HepG2 (cell line): ENCODE measurements around the gene NPDC1. TPM values are rescaled to one million over a fixed set of nuclear protein-coding genes. Genes with fewer than 3 reads are reported as not detected.

Experiments used
- CREB1 ChIP-seq, 2 experiments: fragments of 450-650 bp in 1 of 2; IDR thresholded peaks; 2 replicates each; pipeline ENCODE4 v1.6.1; 2016 to 2017; ENCODE audit warnings: control low read depth in 1 of 2, mild to moderate bottlenecking in 1 of 2, missing compliant biosample characterization in 1 of 2, missing genetic modification characterization in 1 of 2
- HDAC6 ChIP-seq: fragments of 200-600 bp; sonication (generic); IDR thresholded peaks from 2 replicates; pipeline ENCODE4 v1.7.0; 2017; ENCODE audit warnings: mild to moderate bottlenecking, antibody characterized with exemption, low read length, low read depth
- HNF1A ChIP-seq, 2 experiments: sonication (generic) in 1 of 2; formaldehyde crosslinking in 1 of 2; IDR thresholded peaks; 2 replicates each; pipeline versions ENCODE4 v1.4.0 to v1.6.1; 2016 to 2020; ENCODE audit warnings: borderline replicate concordance in 1 of 2, low read depth in 1 of 2, mild to moderate bottlenecking in 1 of 2, missing genetic modification reagents in 1 of 2
- HNF4G ChIP-seq, 2 experiments: sonication (generic) in 1 of 2; formaldehyde crosslinking in 1 of 2; IDR thresholded peaks; 2 replicates each; pipeline versions ENCODE4 v1.4.0 to v1.6.1; 2011 to 2020; ENCODE audit warnings: borderline replicate concordance in 2 of 2, low read depth in 2 of 2, mild to moderate bottlenecking in 2 of 2, low read length in 1 of 2, missing genetic modification reagents in 1 of 2, moderate library complexity in 1 of 2
- MAZ ChIP-seq, 2 experiments: sonication (generic) in 1 of 2; formaldehyde crosslinking in 1 of 2; IDR thresholded peaks; 2 replicates each; pipeline versions ENCODE4 v1.5.0 to v1.6.1; 2012 to 2020; ENCODE audit warnings: low read depth in 2 of 2, mild to moderate bottlenecking in 2 of 2, borderline replicate concordance in 1 of 2, improper control_type of control experiment in 1 of 2, low read length in 1 of 2, missing genetic modification reagents in 1 of 2, moderate library complexity in 1 of 2
- MIER3 ChIP-seq: IDR thresholded peaks from 2 replicates; pipeline ENCODE4 v1.6.1; 2016; ENCODE audit warnings: missing compliant biosample characterization, borderline replicate concordance
- NFE2L1 ChIP-seq: sonication (generic); formaldehyde crosslinking; IDR thresholded peaks from 2 replicates; pipeline ENCODE4 v1.4.0; 2020; ENCODE audit warnings: missing genetic modification reagents, mild to moderate bottlenecking, borderline replicate concordance
- NR2C2 ChIP-seq: sonication (generic); formaldehyde crosslinking; IDR thresholded peaks from 2 replicates; pipeline ENCODE4 v1.4.0; 2020; ENCODE audit warnings: missing genetic modification reagents, mild to moderate bottlenecking, moderate library complexity, borderline replicate concordance
- PCBP1 ChIP-seq: fragments of 200-400 bp; formaldehyde crosslinking; IDR thresholded peaks from 2 replicates; pipeline ENCODE4 v1.6.1; 2017; ENCODE audit warnings: mild to moderate bottlenecking, low read depth, low read length, borderline replicate concordance
- SSRP1 ChIP-seq: IDR thresholded peaks from 2 replicates; pipeline ENCODE4 v1.6.1; 2016; ENCODE audit warnings: control low read depth
- TRIM22 ChIP-seq: fragments of 450-650 bp; IDR thresholded peaks from 2 replicates; pipeline ENCODE4 v1.6.1; 2017
- ZNF235 ChIP-seq: sonication (generic); formaldehyde crosslinking; IDR thresholded peaks from 2 replicates; pipeline ENCODE4 v1.8.1; 2023; ENCODE audit warnings: mild to moderate bottlenecking, missing genetic modification reagents, borderline replicate concordance
- ZNF335 ChIP-seq: sonication (generic); formaldehyde crosslinking; IDR thresholded peaks from 2 replicates; pipeline ENCODE4 v1.4.0; 2020; ENCODE audit warnings: missing genetic modification reagents
- ZNF468 ChIP-seq: sonication (generic); formaldehyde crosslinking; IDR thresholded peaks from 2 replicates; pipeline ENCODE4 v1.8.0; 2022; ENCODE audit warnings: mild to moderate bottlenecking, moderate library complexity, missing genetic modification reagents
- ZNF567 ChIP-seq: sonication (generic); formaldehyde crosslinking; IDR thresholded peaks from 2 replicates; pipeline ENCODE4 v1.8.1; 2023; ENCODE audit warnings: mild to moderate bottlenecking, missing genetic modification reagents, borderline replicate concordance
- ZNF616 ChIP-seq: sonication (generic); formaldehyde crosslinking; IDR thresholded peaks from 2 replicates; pipeline ENCODE4 v1.5.0; 2020; ENCODE audit warnings: low read depth, mild to moderate bottlenecking, missing genetic modification reagents
- ZNF800 ChIP-seq: sonication (generic); formaldehyde crosslinking; IDR thresholded peaks from 2 replicates; pipeline ENCODE4 v1.4.0; 2020; ENCODE audit warnings: missing genetic modification reagents
- ZSCAN9 ChIP-seq: IDR thresholded peaks from 2 replicates; pipeline ENCODE4 v1.6.1; 2016; ENCODE audit warnings: borderline replicate concordance
- polyA plus RNA-seq, 8 experiments: library from polyadenylated mRNA; depleted of rRNA in 3 of 8; stranded (reverse) in 7 of 8; unstranded in 1 of 8; fragments of >200 nt; fragmentation: Illumina TruSeq in 4 of 8; extraction: Trizol in 4 of 8; gene quantifications; 2 replicates each; pipeline versions ENCODE4 v1.2.1 to v1.2.3, GENCODE V29; 2011 to 2016; ENCODE audit warnings: low read depth in 4 of 8, missing spikeins in 1 of 8, mixed read lengths in 1 of 8; ENCODE audit not compliant: insufficient read depth in 1 of 8
- total RNA-seq, 5 experiments: library from RNA; depleted of rRNA; stranded (reverse); fragments of >200 nt; fragmentation: Illumina TruSeq; extraction: Trizol; gene quantifications; 2 replicates each; pipeline ENCODE4 v1.2.3, GENCODE V29; 2016; ENCODE audit warnings: low read depth in 1 of 5
- TF ChIP-seq, protein P1 (sequence below): sonication (generic); formaldehyde crosslinking; IDR thresholded peaks from 2 replicates; pipeline ENCODE4 v1.8.0; 2022; ENCODE audit warnings: mild to moderate bottlenecking, missing genetic modification reagents; ENCODE audit not compliant: insufficient replicate concordance

Gene NPDC1
- total and polyA plus RNA-seq, 2 of the 13 experiments (the other 11 are each of a cell fraction or from before 2014, with no cell fraction given): 0.84 to 5.4 TPM

GRCh38 chr9:137054932-137055384, 9.0 kb upstream of the NPDC1 start (continued):
- TF ChIP-seq NFE2L1 (CRISPR knock-in tag) (no peak), ZNF800 (0 out of 2 replicates have a peak, but pooled peaks have one; percentile 48), HNF4G (IDR thresholded peaks at IDR 0.05; ENCODE audit: borderline replicate concordance, low read depth, low read length) (peak; percentile 71; the same call in 1 of the 2 replicates), HNF4G (CRISPR knock-in tag; IDR thresholded peaks at IDR 0.05; ENCODE audit: borderline replicate concordance, low read depth) (no peak), ZNF567 (CRISPR knock-in tag) (no peak), HNF1A (IDR thresholded peaks at IDR 0.05; ENCODE audit: low read depth) (no peak), HNF1A (CRISPR knock-in tag; IDR thresholded peaks at IDR 0.05; ENCODE audit: borderline replicate concordance) (no peak), NR2C2 (CRISPR knock-in tag) (no peak), MIER3 (CRISPR knock-in tag) (no peak; the same call in 1 of the 2 replicates), TRIM22 (no peak), HDAC6 (no peak), ZNF235 (CRISPR knock-in tag) (no peak), ZNF468 (CRISPR knock-in tag) (no peak), MAZ (IDR thresholded peaks at IDR 0.05; ENCODE audit: borderline replicate concordance, low read depth, low read length) (no peak), MAZ (CRISPR knock-in tag; IDR thresholded peaks at IDR 0.05; ENCODE audit: low read depth) (peak; percentile 6; the same call in 1 of the 2 replicates), ZNF616 (CRISPR knock-in tag) (no peak), CREB1 (IDR thresholded peaks at IDR 0.05) (no peak), CREB1 (CRISPR knock-in tag; IDR thresholded peaks at IDR 0.05) (no peak), ZSCAN9 (CRISPR knock-in tag) (no peak), PCBP1 (no peak), SSRP1 (CRISPR knock-in tag) (no peak), ZNF335 (0 out of 2 replicates have a peak, but pooled peaks have one; percentile 14)
- TF ChIP-seq, protein P1, sequence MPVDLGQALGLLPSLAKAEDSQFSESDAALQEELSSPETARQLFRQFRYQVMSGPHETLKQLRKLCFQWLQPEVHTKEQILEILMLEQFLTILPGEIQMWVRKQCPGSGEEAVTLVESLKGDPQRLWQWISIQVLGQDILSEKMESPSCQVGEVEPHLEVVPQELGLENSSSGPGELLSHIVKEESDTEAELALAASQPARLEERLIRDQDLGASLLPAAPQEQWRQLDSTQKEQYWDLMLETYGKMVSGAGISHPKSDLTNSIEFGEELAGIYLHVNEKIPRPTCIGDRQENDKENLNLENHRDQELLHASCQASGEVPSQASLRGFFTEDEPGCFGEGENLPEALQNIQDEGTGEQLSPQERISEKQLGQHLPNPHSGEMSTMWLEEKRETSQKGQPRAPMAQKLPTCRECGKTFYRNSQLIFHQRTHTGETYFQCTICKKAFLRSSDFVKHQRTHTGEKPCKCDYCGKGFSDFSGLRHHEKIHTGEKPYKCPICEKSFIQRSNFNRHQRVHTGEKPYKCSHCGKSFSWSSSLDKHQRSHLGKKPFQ (CRISPR knock-in tag): no peak
